Activated T-helper 2 cell treated with anti-CD3 and anti-CD28 coated beads, Interferon-gamma antibody, Interleukin-2, Interleukin-4, amounts not matched to agents 10 μg/mL and 5 μg/mL and 100 μg/mL, durations not matched to agents 14 hours and 24 hours and 36 hours (primary cell): ENCODE results near the gene IMMP1L. TPM values are rescaled to one million over a fixed set of nuclear protein-coding genes. Genes with fewer than 3 reads are reported as not detected.
"Not testable (repeated sequence)": the region's sequence is repeated elsewhere in the genome, so short reads cannot be mapped to it uniquely, and the experiment has no call there.

ENCODE experiments used
- DNase-seq: peaks from one replicate; pipeline ENCODE4 v3.0.0; 2021; ENCODE audit warnings: low spot score
- H3K27ac Mint-ChIP-seq: one replicate; pipeline ENCODE4 v1.8.0; 2021; ENCODE audit warnings: mixed read lengths
- H3K27me3 Mint-ChIP-seq: one replicate; pipeline ENCODE4 v1.8.0; 2021; ENCODE audit warnings: low read depth, mixed read lengths
- H3K36me3 Mint-ChIP-seq: one replicate; pipeline ENCODE4 v1.8.0; 2021; ENCODE audit warnings: low read depth, mixed read lengths
- H3K4me1 Mint-ChIP-seq: one replicate; pipeline ENCODE4 v1.8.0; 2021; ENCODE audit warnings: low read depth, mixed read lengths
- H3K4me3 Mint-ChIP-seq: one replicate; pipeline ENCODE4 v1.8.0; 2021; ENCODE audit warnings: low read depth, mild to moderate bottlenecking, moderate library complexity, mixed read lengths
- H3K9me3 Mint-ChIP-seq: one replicate; pipeline ENCODE4 v1.8.0; 2021; ENCODE audit warnings: mixed read lengths
- intact Hi-C: fragments of 100-400 bp; cut with micrococcal nuclease; formaldehyde crosslinking; loops from one replicate; pipeline ENCODE4 v1.15.1; 2023
- total RNA-seq: library from RNA; stranded (reverse); gene quantifications from 2 replicates; pipeline ENCODE4 v1.2.3, GENCODE V29; 2022

Gene IMMP1L
- total RNA-seq, 1 donor from 2014 or later, result 20.8 TPM

- Mint-ChIP-seq H3K27ac (no peak overlapping the region), H3K9me3 (peaks cover 15% of the 10 kb centered on the region), H3K27me3 (no peaks in the 10 kb centered on the region), H3K4me3 (no peak overlapping the region), H3K36me3 (peaks cover 32% of the 10 kb centered on the region), H3K4me1 (peaks cover 3% of the 10 kb centered on the region)
- no peak for DNase-seq
- intact Hi-C loops, result loop anchor here (10.0 kb wide), 1 partner anchor 1085 kb away; the partner anchor contains the start of gene EIF3M
Observed at GRCh38 chr11:31499576-31500178, 9.7 kb downstream of the IMMP1L start.

- Mint-ChIP-seq H3K9me3 (peaks cover 26% of the 10 kb centered on the region), H3K36me3 (peaks cover 51% of the 10 kb centered on the region), H3K4me1 (peaks cover 15% of the 10 kb centered on the region)
- DNase-seq, H3K27ac Mint-ChIP-seq, H3K27me3 Mint-ChIP-seq, H3K4me3 Mint-ChIP-seq, intact Hi-C loops: not testable (repeated sequence)
Observed at GRCh38 chr11:31493762-31494161, 15.7 kb downstream of the IMMP1L start.

GRCh38 chr11:31493235-31493634 is 16.2 kb downstream of the IMMP1L start:
- Mint-ChIP-seq H3K4me1 (peaks cover 15% of the 10 kb centered on the region), H3K27ac (no peak overlapping the region), H3K4me3 (no peak overlapping the region), H3K36me3 (peaks cover 51% of the 10 kb centered on the region), H3K27me3 (no peaks in the 10 kb centered on the region), H3K9me3 (peaks cover 26% of the 10 kb centered on the region)
- no peak for DNase-seq
- intact Hi-C loops, result no loop called here

- peaks cover 18% of the 10 kb centered on the region for H3K4me1 Mint-ChIP-seq
- H3K4me3 Mint-ChIP-seq, result no peak overlapping the region
- no peaks in the 10 kb centered on the region for H3K27me3 Mint-ChIP-seq
- H3K9me3 Mint-ChIP-seq, result peaks cover 26% of the 10 kb centered on the region
- intact Hi-C loops, result no loop called here
- no peak overlapping the region for H3K27ac Mint-ChIP-seq
- DNase-seq, result no peak
- peaks cover 51% of the 10 kb centered on the region for H3K36me3 Mint-ChIP-seq
Observed at GRCh38 chr11:31492320-31492913, 17.0 kb downstream of the IMMP1L start.

GRCh38 chr11:31487848-31488247 is 21.6 kb downstream of the IMMP1L start:
- DNase-seq, result no peak
- Mint-ChIP-seq H3K27ac (no peak overlapping the region), H3K27me3 (no peaks in the 10 kb centered on the region), H3K4me1 (peaks cover 20% of the 10 kb centered on the region), H3K9me3 (no peaks in the 10 kb centered on the region), H3K36me3 (peaks cover 19% of the 10 kb centered on the region), H3K4me3 (no peak overlapping the region)
- intact Hi-C loops, result loop anchor here (10.0 kb wide), 1 partner anchor 327 kb away; the partner anchor contains the start of gene PAX6

GRCh38 chr11:31484497-31484896 is 24.9 kb downstream of the IMMP1L start:
- Mint-ChIP-seq H3K4me1 (peaks cover 7% of the 10 kb centered on the region), H3K27me3 (no peaks in the 10 kb centered on the region), H3K9me3 (no peaks in the 10 kb centered on the region), H3K27ac (no peak overlapping the region), H3K4me3 (no peak overlapping the region), H3K36me3 (peaks cover 2% of the 10 kb centered on the region)
- DNase-seq, result no peak
- intact Hi-C loops, result loop anchor here (10.0 kb wide), 1 partner anchor 330 kb away; the partner anchor contains the start of gene PAX6

GRCh38 chr11:31480930-31481329 is 28.5 kb downstream of the IMMP1L start:
- intact Hi-C loops, result loop anchor here (10.0 kb wide), 1 partner anchor 334 kb away; the partner anchor contains the start of gene PAX6
- H3K4me1 Mint-ChIP-seq, result peaks cover under 1% of the 10 kb centered on the region

GRCh38 chr11:31479066-31479465 is 30.4 kb downstream of the IMMP1L start:
- no peaks in the 10 kb centered on the region for H3K36me3 Mint-ChIP-seq
- H3K9me3 Mint-ChIP-seq, result no peaks in the 10 kb centered on the region
- no peaks in the 10 kb centered on the region for H3K4me1 Mint-ChIP-seq
- no peak overlapping the region for H3K27ac Mint-ChIP-seq
- no peak overlapping the region for H3K4me3 Mint-ChIP-seq
- no peak for DNase-seq
- no peaks in the 10 kb centered on the region for H3K27me3 Mint-ChIP-seq
- intact Hi-C loops, result no loop called here

More at GRCh38 chr11:31480930-31481329, 28.5 kb downstream of the IMMP1L start:
- no peak for DNase-seq
- no peaks in the 10 kb centered on the region for H3K9me3 Mint-ChIP-seq
- H3K36me3 Mint-ChIP-seq, result no peaks in the 10 kb centered on the region
- H3K27me3 Mint-ChIP-seq, result no peaks in the 10 kb centered on the region
- H3K27ac Mint-ChIP-seq, result no peak overlapping the region
- H3K4me3 Mint-ChIP-seq, result no peak overlapping the region

GRCh38 chr11:31478223-31478590 is 31.2 kb downstream of the IMMP1L start:
- Mint-ChIP-seq H3K36me3 (no peaks in the 10 kb centered on the region), H3K27ac (no peak overlapping the region), H3K9me3 (no peaks in the 10 kb centered on the region), H3K4me1 (no peaks in the 10 kb centered on the region), H3K27me3 (no peaks in the 10 kb centered on the region), H3K4me3 (no peak overlapping the region)
- DNase-seq, result no peak
- intact Hi-C loops, result no loop called here

GRCh38 chr11:31477528-31478222 is 31.7 kb downstream of the IMMP1L start:
- H3K4me3 Mint-ChIP-seq, result no peak overlapping the region

GRCh38 chr11:31474083-31474482 is 35.3 kb downstream of the IMMP1L start:
- intact Hi-C loops, result no loop called here

More at GRCh38 chr11:31477528-31478222, 31.7 kb downstream of the IMMP1L start:
- DNase-seq, result no peak
- Mint-ChIP-seq H3K27ac (no peak overlapping the region), H3K9me3 (no peaks in the 10 kb centered on the region), H3K27me3 (no peaks in the 10 kb centered on the region), H3K4me1 (no peaks in the 10 kb centered on the region), H3K36me3 (no peaks in the 10 kb centered on the region)
- intact Hi-C loops, result no loop called here

GRCh38 chr11:31464436-31464835 is 45.0 kb downstream of the IMMP1L start:
- Mint-ChIP-seq H3K27me3 (no peaks in the 10 kb centered on the region), H3K36me3 (peaks cover 39% of the 10 kb centered on the region), H3K9me3 (peaks cover 26% of the 10 kb centered on the region), H3K4me1 (no peaks in the 10 kb centered on the region), H3K4me3 (no peak overlapping the region), H3K27ac (no peak overlapping the region)
- intact Hi-C loops, result no loop called here
- DNase-seq, result no peak

More at GRCh38 chr11:31474083-31474482, 35.3 kb downstream of the IMMP1L start:
- H3K4me3 Mint-ChIP-seq, result no peak overlapping the region
- no peaks in the 10 kb centered on the region for H3K36me3 Mint-ChIP-seq
- no peaks in the 10 kb centered on the region for H3K27me3 Mint-ChIP-seq
- H3K27ac Mint-ChIP-seq, result no peak overlapping the region
- H3K9me3 Mint-ChIP-seq, result no peaks in the 10 kb centered on the region
- DNase-seq, result no peak
- H3K4me1 Mint-ChIP-seq, result no peaks in the 10 kb centered on the region

GRCh38 chr11:31455177-31455576 is 54.2 kb downstream of the IMMP1L start:
- H3K4me3 Mint-ChIP-seq, result no peak overlapping the region
- no peak for DNase-seq
- H3K36me3 Mint-ChIP-seq, result peaks cover 13% of the 10 kb centered on the region
- no peaks in the 10 kb centered on the region for H3K4me1 Mint-ChIP-seq
- H3K9me3 Mint-ChIP-seq, result no peaks in the 10 kb centered on the region
- H3K27ac Mint-ChIP-seq, result no peak overlapping the region
- no peaks in the 10 kb centered on the region for H3K27me3 Mint-ChIP-seq
- intact Hi-C loops, result no loop called here
